Measurements from ENCODE around the gene HIPK2.

DNA sequence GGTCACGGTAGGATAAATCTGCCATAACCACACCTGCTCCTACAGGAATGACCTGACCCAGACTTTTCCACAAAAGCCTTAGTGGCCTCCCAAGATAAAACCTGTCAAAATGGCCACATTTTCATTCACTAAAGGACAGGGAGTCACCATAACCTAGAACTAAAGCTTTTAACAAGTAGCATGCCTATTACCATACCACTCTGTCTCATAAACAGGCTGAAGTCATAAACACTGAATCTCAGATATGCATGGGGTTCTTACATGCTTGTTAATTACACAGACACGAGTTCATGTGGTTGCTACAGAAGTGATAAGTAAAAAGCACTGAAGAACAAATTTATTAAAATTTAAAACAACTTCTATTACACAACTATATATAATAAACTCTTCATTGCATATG, 56.0 kb downstream of the HIPK2 start:
- TF ChIP-seq ZNF384 (IDR thresholded peaks at IDR 0.05): no peak
- no peak for TF ChIP-seq L3MBTL2 (conservative IDR thresholded peaks at IDR 0.05)
- no peak for TF ChIP-seq ARNT (IDR thresholded peaks at IDR 0.05)
- no peak for TF ChIP-seq BHLHE40 (IDR thresholded peaks at IDR 0.05; ENCODE audit: borderline replicate concordance)
- TF ChIP-seq TARDBP (IDR thresholded peaks at IDR 0.05): no peak
- TF ChIP-seq, protein P1, sequence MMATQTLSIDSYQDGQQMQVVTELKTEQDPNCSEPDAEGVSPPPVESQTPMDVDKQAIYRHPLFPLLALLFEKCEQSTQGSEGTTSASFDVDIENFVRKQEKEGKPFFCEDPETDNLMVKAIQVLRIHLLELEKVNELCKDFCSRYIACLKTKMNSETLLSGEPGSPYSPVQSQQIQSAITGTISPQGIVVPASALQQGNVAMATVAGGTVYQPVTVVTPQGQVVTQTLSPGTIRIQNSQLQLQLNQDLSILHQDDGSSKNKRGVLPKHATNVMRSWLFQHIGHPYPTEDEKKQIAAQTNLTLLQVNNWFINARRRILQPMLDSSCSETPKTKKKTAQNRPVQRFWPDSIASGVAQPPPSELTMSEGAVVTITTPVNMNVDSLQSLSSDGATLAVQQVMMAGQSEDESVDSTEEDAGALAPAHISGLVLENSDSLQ (IDR thresholded peaks at IDR 0.05): no peak
- TF ChIP-seq ELF4 (IDR thresholded peaks at IDR 0.05): no peak

Measured in HEK293T (cell line).